Measurements from ENCODE around the gene BNIPL. TPM values are rescaled to one million over a fixed set of nuclear protein-coding genes. Genes with fewer than 3 reads are reported as not detected.

BNIPL gene
- total RNA-seq, 1 donor from 2014 or later: 0.47 TPM

DNA sequence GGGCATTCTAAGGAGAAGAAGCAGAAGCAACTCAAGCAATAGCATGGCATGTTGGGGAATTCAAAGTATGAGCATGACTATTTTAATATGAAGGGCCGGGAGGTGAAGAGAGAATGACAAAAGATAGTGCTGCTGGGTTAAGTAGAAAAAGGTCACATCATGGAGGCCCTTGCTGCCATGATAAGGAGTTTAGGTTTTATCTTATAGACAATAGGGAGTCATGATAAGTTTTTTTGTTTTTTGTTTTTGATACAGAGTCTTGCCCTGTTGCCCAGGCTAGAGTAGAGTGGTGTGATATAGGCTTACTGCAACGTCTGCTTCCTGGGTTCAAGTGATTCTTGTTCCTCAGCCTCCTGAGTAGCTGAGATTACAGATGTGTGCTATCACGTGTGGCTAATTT, 3.1 kb downstream of the BNIPL start:
- DNase-seq: no peak
- TF ChIP-seq, protein P1, sequence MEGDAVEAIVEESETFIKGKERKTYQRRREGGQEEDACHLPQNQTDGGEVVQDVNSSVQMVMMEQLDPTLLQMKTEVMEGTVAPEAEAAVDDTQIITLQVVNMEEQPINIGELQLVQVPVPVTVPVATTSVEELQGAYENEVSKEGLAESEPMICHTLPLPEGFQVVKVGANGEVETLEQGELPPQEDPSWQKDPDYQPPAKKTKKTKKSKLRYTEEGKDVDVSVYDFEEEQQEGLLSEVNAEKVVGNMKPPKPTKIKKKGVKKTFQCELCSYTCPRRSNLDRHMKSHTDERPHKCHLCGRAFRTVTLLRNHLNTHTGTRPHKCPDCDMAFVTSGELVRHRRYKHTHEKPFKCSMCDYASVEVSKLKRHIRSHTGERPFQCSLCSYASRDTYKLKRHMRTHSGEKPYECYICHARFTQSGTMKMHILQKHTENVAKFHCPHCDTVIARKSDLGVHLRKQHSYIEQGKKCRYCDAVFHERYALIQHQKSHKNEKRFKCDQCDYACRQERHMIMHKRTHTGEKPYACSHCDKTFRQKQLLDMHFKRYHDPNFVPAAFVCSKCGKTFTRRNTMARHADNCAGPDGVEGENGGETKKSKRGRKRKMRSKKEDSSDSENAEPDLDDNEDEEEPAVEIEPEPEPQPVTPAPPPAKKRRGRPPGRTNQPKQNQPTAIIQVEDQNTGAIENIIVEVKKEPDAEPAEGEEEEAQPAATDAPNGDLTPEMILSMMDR (IDR thresholded peaks at IDR 0.05; ENCODE audit: borderline replicate concordance): no peak
- no peaks in the 10 kb centered on the region for H3K9me3 ChIP-seq (replicated peaks)
- no peak overlapping the region for H3K4me3 ChIP-seq
- intact Hi-C loops (cut with micrococcal nuclease): no loop called here
- H3K4me1 ChIP-seq: peaks cover 24% of the 10 kb centered on the region
- no peak overlapping the region for H3K27ac ChIP-seq (replicated peaks)
- no peaks in the 10 kb centered on the region for H3K27me3 ChIP-seq (ENCODE audit: low read depth)
- H3K36me3 ChIP-seq: peaks cover 13% of the 10 kb centered on the region

DNA sequence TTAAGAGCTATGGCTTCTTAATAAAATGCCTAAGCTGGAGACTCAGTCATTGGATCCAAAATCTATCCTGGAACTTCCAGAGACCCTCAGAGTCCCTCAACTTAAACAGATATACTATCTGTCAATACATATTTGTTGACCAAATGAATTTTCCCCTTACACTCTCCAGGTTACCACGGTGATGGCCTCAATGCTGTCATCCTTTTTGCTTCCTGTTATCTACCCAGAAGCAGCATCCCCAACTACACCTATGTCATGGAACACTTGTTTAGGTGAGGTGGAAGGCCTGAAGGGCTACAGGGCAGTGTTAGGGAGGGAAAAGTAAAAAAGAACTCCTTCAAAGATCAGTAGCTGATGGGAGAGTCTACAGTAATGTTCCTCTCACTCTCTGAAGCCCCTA, 6.8 kb downstream of the BNIPL start:
- H3K4me3 ChIP-seq: no peak overlapping the region
- no peaks in the 10 kb centered on the region for H3K9me3 ChIP-seq (replicated peaks)
- H3K27me3 ChIP-seq (ENCODE audit: low read depth): no peaks in the 10 kb centered on the region
- intact Hi-C loops (cut with micrococcal nuclease): no loop called here
- TF ChIP-seq, protein P1 (IDR thresholded peaks at IDR 0.05; ENCODE audit: borderline replicate concordance): no peak
- H3K4me1 ChIP-seq: peaks cover 25% of the 10 kb centered on the region
- peaks cover 4% of the 10 kb centered on the region for H3K36me3 ChIP-seq
- DNase-seq: no peak
- H3K27ac ChIP-seq (replicated peaks): no peak overlapping the region

DNA sequence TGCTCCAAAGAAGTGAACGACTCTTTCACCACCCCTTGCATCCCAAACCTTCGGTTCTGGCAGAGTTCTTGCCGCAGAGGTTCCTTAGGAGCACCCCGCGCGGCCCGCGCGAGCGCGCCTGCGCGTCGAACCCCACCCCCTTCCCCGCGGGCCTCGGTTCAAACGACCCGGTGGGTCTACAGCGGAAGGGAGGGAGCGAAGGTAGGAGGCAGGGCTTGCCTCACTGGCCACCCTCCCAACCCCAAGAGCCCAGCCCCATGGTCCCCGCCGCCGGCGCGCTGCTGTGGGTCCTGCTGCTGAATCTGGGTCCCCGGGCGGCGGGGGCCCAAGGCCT, 11.2 kb downstream of the BNIPL start, which contains the start of gene C1orf56:
Gene C1orf56 (plus strand): TSS at position 161 of the 334 bp plus-strand sequence. CDS start 97 bp downstream, at position 258.
- Histone ChIP-seq H3K9me3 (replicated peaks) (no peaks in the 10 kb centered on the region), H3K4me1 (peaks cover 51% of the 10 kb centered on the region), H3K27ac (replicated peaks) (peak within 1 kb of the TSS; percentile 94), H3K36me3 (peaks cover 17% of the 10 kb centered on the region), H3K27me3 (ENCODE audit: low read depth) (no peaks in the 10 kb centered on the region), H3K4me3 (peak within 1 kb of the TSS; percentile 96)
- intact Hi-C loops (cut with micrococcal nuclease): no loop called here
- DNase-seq: peak; percentile 68
- TF ChIP-seq, protein P1 (IDR thresholded peaks at IDR 0.05; ENCODE audit: borderline replicate concordance): no peak

DNA sequence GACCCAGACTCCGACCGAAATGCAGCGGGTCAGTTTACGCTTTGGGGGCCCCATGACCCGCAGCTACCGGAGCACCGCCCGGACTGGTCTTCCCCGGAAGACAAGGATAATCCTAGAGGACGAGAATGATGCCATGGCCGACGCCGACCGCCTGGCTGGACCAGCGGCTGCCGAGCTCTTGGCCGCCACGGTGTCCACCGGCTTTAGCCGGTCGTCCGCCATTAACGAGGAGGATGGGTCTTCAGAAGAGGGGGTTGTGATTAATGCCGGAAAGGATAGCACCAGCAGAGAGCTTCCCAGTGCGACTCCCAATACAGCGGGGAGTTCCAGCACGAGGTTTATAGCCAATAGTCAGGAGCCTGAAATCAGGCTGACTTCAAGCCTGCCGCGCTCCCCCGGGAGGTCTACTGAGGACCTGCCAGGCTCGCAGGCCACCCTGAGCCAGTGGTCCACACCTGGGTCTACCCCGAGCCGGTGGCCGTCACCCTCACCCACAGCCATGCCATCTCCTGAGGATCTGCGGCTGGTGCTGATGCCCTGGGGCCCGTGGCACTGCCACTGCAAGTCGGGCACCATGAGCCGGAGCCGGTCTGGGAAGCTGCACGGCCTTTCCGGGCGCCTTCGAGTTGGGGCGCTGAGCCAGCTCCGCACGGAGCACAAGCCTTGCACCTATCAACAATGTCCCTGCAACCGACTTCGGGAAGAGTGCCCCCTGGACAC, 11.7 kb downstream of the BNIPL start:
- peak; percentile 63 for DNase-seq

DNA sequence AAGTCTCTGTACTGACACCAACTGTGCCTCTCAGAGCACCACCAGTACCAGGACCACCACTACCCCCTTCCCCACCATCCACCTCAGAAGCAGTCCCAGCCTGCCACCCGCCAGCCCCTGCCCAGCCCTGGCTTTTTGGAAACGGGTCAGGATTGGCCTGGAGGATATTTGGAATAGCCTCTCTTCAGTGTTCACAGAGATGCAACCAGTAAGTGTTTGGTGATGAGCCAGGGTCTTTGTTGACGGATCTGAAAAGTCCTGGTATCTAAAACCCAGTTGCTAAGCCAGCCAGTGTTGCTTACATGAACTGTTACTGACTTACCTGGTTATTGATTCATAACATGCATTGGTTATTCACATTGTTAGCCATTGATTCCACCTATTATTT, 12.3 kb downstream of the BNIPL start:
- TF ChIP-seq, protein P1 (IDR thresholded peaks at IDR 0.05; ENCODE audit: borderline replicate concordance): peak; percentile 11
- Histone ChIP-seq H3K27ac (replicated peaks) (peak overlapping the region; percentile 94), H3K9me3 (replicated peaks) (no peaks in the 10 kb centered on the region), H3K4me3 (peak overlapping the region; percentile 96), H3K27me3 (ENCODE audit: low read depth) (no peaks in the 10 kb centered on the region), H3K36me3 (peaks cover 22% of the 10 kb centered on the region), H3K4me1 (peaks cover 51% of the 10 kb centered on the region)
- DNase-seq: no peak
- intact Hi-C loops (cut with micrococcal nuclease): no loop called here

More for the DNA sequence above, 11.7 kb downstream of the BNIPL start:
- peaks cover 51% of the 10 kb centered on the region for H3K4me1 ChIP-seq
- peaks cover 18% of the 10 kb centered on the region for H3K36me3 ChIP-seq
- peak overlapping the region; percentile 96 for H3K4me3 ChIP-seq
- no peaks in the 10 kb centered on the region for H3K27me3 ChIP-seq (ENCODE audit: low read depth)
- H3K27ac ChIP-seq (replicated peaks): peak overlapping the region; percentile 94
- TF ChIP-seq, protein P1 (IDR thresholded peaks at IDR 0.05; ENCODE audit: borderline replicate concordance): peak; percentile 69
- no peaks in the 10 kb centered on the region for H3K9me3 ChIP-seq (replicated peaks)
- intact Hi-C loops (cut with micrococcal nuclease): no loop called here
